Embryonic facial prominence (tissue), 1 donor: ENCODE results near the gene ANKRD30B.
"Not testable (repeated sequence)": the region's sequence is repeated elsewhere in the genome, so short reads cannot be mapped to it uniquely, and the experiment has no call there.

Source experiments
- DNase-seq: peaks from one replicate; pipeline ENCODE4 v3.0.0-alpha.2; 2016; ENCODE audit errors: extremely low spot score

ANKRD30B gene

GRCh38 chr18:14856256-14856655 lies 108.3 kb downstream of the ANKRD30B start:
- DNase-seq, result not testable (repeated sequence)

- DNase-seq, result not testable (repeated sequence)
Observed at GRCh38 chr18:14858514-14858913, 110.5 kb downstream of the ANKRD30B start.

- DNase-seq, result not testable (repeated sequence)
Observed at GRCh38 chr18:14859995-14860394, 112.0 kb downstream of the ANKRD30B start.

GRCh38 chr18:14866426-14866825 lies 118.5 kb downstream of the ANKRD30B start:
- DNase-seq, result not testable (repeated sequence)

- not testable (repeated sequence) for DNase-seq
Observed at GRCh38 chr18:14867988-14868387, 120.0 kb downstream of the ANKRD30B start.

- not testable (repeated sequence) for DNase-seq
Observed at GRCh38 chr18:14868825-14869224, 120.9 kb downstream of the ANKRD30B start.

GRCh38 chr18:14878826-14879225 lies 130.9 kb downstream of the ANKRD30B start:
- not testable (repeated sequence) for DNase-seq

- no peak for DNase-seq
Observed at GRCh38 chr18:14900435-14900834, 152.5 kb downstream of the ANKRD30B start.
